Pancreas (tissue), 10 donors: Measurements from ENCODE around the gene SLC25A22. TPM values are rescaled to one million over a fixed set of nuclear protein-coding genes. Genes with fewer than 3 reads are reported as not detected.

Experiments
- ATAC-seq, 4 donors: fragments of 200-7000 bp; cut with Tn5 transposase; one replicate each; pipeline versions ENCODE4 v1.8.0 to v1.9.1; 2020; ENCODE audit warnings: mild to moderate bottlenecking in 4 of 4, moderate library complexity in 4 of 4
- DNase-seq, 6 donors: peaks; one replicate each; pipeline ENCODE4 v3.0.0-alpha.2; 2020
- FAIRE-seq: peaks from 2 replicates; lab custom pipeline; 2012; peaks lifted over from hg19 to GRCh38; lab: Jason Lieb, UNC
- H3K27ac ChIP-seq, 4 donors: fragments of 200-600 bp; sonication (generic); 1 replicate in 3 of 4; 2 replicates in 1 of 4; pipeline versions ENCODE4 v1.5.0 to v1.8.0; 2020
- H3K27me3 ChIP-seq, 4 donors: fragments of 200-600 bp; one replicate each; pipeline ENCODE4 v1.8.0; 2021
- H3K36me3 ChIP-seq, 3 donors: fragments of 200-600 bp; sonication (generic) in 1 of 3; one replicate each; pipeline versions ENCODE4 v1.5.0 to v1.8.0; 2020 to 2021
- H3K4me1 ChIP-seq, 3 donors: fragments of 200-600 bp; one replicate each; pipeline ENCODE4 v1.8.0; 2021
- H3K4me3 ChIP-seq, 4 donors: fragments of 200-600 bp; sonication (generic) in 2 of 4; one replicate each; pipeline versions ENCODE4 v1.5.0 to v1.8.0; 2020 to 2021
- H3K9me3 ChIP-seq, 4 donors: fragments of 200-600 bp; one replicate each; pipeline ENCODE4 v1.8.0; 2021
- CTCF ChIP-seq, 4 donors: fragments of 200-600 bp; sonication (generic) in 3 of 4; IDR thresholded peaks; one replicate each; pipeline versions ENCODE4 v1.5.0 to v1.8.0; 2021; ENCODE audit warnings: antibody characterized with exemption in 4 of 4
- WGBS, 2 donors: extraction: QIAGEN DNeasy Blood & Tissue Kit; methylation state at CpG; one replicate each; pipeline ENCODE4 v1.1.7; 2013; 5-methylcytosine and 5-hydroxymethylcytosine counted together
- intact Hi-C, 3 donors: fragments of 100-400 bp; cut with DNase I; formaldehyde crosslinking; loops; one replicate each; pipeline versions ENCODE4 v1.11.1 to v1.14.2; 2022
- polyA plus RNA-seq, 2 donors: library from polyadenylated mRNA; stranded (reverse); fragments of 200-250 nt; gene quantifications; one replicate each; pipeline ENCODE4 v1.2.3, GENCODE V29; 2013
- total RNA-seq, 6 donors: library from RNA; stranded (reverse); fragmentation: NEBNext Ultra II Directional in 4 of 6; extraction: Animal tissue kit (Norgen Biotek cat#: 25700) in 4 of 6; gene quantifications; one replicate each; pipeline versions ENCODE4 v1.2.1 to v1.2.4, GENCODE V29; 2021 to 2023
- donor health status: healthy with polysubstance abuse.
- donor health status: DM: no; HTN: no; CAD: no; lungs with moderate emphysema.
- donor health status: DM: no; HTN: no; CAD: no.
- donor health status: control.
- donor health status: control.
- donor health status: Bipolar disorder and iron deficiency.
- donor health status: DM: yes; HTN: yes; CAD: no.
- donor health status: DM: no; HTN: no; CAD: no.
- donor health status: DM: no; HTN: no; CAD: no.
- donor health status: DM: yes; HTN: yes; CAD: no.

The SLC25A22 gene
- total and polyA plus RNA-seq, 8 donors: 32.2 to 84.0 (median 42.9) TPM

- FAIRE-seq: no peak
- TF ChIP-seq CTCF (IDR thresholded peaks at IDR 0.05): no peak
- Histone ChIP-seq H3K27me3 (no peaks in the 10 kb centered on the region), H3K4me1 (peaks cover 0 to 15% (median 12%) of the 10 kb centered on the region in 3 donors), H3K9me3 (no peaks in the 10 kb centered on the region), H3K36me3 (no peaks in the 10 kb centered on the region), H3K4me3 (peak overlapping the region; percentile 84 to 97 (median 88)), H3K27ac (peak overlapping the region; percentile 74 to 82 (median 76))
- 22 to 31% methylated on average over 34 to 46 of the region's 46 CpGs for WGBS, 2 donors
- peak in 1 of 6 donors; percentile 29 for DNase-seq
- ATAC-seq: peak; percentile 30 to 42 (median 34)
- intact Hi-C loops: no loop called here
Measured at GRCh38 chr11:746289-747157, 51.6 kb downstream of the SLC25A22 start.

- no peak overlapping the region for H3K27ac ChIP-seq
- H3K27me3 ChIP-seq: no peaks in the 10 kb centered on the region
- peaks cover 0 to 15% (median 12%) of the 10 kb centered on the region in 3 donors for H3K4me1 ChIP-seq
- intact Hi-C loops: no loop called here
- DNase-seq (no peak), FAIRE-seq (no peak), ATAC-seq (no peak)
- H3K4me3 ChIP-seq: no peak overlapping the region
- H3K9me3 ChIP-seq: no peaks in the 10 kb centered on the region
- 17 to 21% methylated on average over 1 of the region's 1 CpG for WGBS, 2 donors
- no peaks in the 10 kb centered on the region for H3K36me3 ChIP-seq
- TF ChIP-seq CTCF (IDR thresholded peaks at IDR 0.05): no peak
Measured at GRCh38 chr11:745428-745827, 52.7 kb downstream of the SLC25A22 start.

GRCh38 chr11:742571-743201, 55.4 kb downstream of the SLC25A22 start:
- DNase-seq: no peak
- no peak overlapping the region for H3K27ac ChIP-seq
- no peaks in the 10 kb centered on the region for H3K36me3 ChIP-seq
- peaks cover 0 to 3% (median 0%) of the 10 kb centered on the region in 3 donors for H3K4me1 ChIP-seq
- no peaks in the 10 kb centered on the region for H3K9me3 ChIP-seq
- no peak for TF ChIP-seq CTCF (IDR thresholded peaks at IDR 0.05)
- no peak for FAIRE-seq
- intact Hi-C loops: no loop called here
- H3K27me3 ChIP-seq: no peaks in the 10 kb centered on the region
- 89 to 97% methylated on average over 4 of the region's 4 CpGs for WGBS, 2 donors
- ATAC-seq: no peak
- H3K4me3 ChIP-seq: no peak overlapping the region

GRCh38 chr11:742156-742546, 55.9 kb downstream of the SLC25A22 start:
- ATAC-seq: no peak

More at GRCh38 chr11:742156-742546, 55.9 kb downstream of the SLC25A22 start:
- WGBS, 2 donors: 86 to 97% methylated on average over 3 of the region's 3 CpGs
- FAIRE-seq: no peak
- intact Hi-C loops: no loop called here
- H3K9me3 ChIP-seq: no peaks in the 10 kb centered on the region
- no peak for TF ChIP-seq CTCF (IDR thresholded peaks at IDR 0.05)
- H3K4me1 ChIP-seq: peaks cover 0 to 3% (median 0%) of the 10 kb centered on the region in 3 donors
- H3K27ac ChIP-seq: no peak overlapping the region
- H3K27me3 ChIP-seq: no peaks in the 10 kb centered on the region
- H3K4me3 ChIP-seq: no peak overlapping the region
- no peaks in the 10 kb centered on the region for H3K36me3 ChIP-seq
- no peak for DNase-seq

Other genes starting within 250 kb of the SLC25A22 start
- gene LMNTD2, start 237.5 kb downstream of the SLC25A22 start, total RNA-seq: 1 to 10 TPM; 2.7 to 6.9 (median 5.6) TPM
- gene LMNTD2, start 237.5 kb downstream of the SLC25A22 start, polyA plus RNA-seq: 10 to 100 TPM; 10.4 to 24.2 TPM
- 10 to 100 TPM; 17.6 to 35.7 (median 27.9) TPM for gene RASSF7, start 237.3 kb downstream of the SLC25A22 start, total RNA-seq
- 100 to 1,000 TPM; 171 to 253 TPM for gene RASSF7, start 237.3 kb downstream of the SLC25A22 start, polyA plus RNA-seq
- 10 to 100 TPM; 11.2 to 17.2 (median 13.1) TPM for gene PHRF1, start 221.8 kb downstream of the SLC25A22 start, total RNA-seq
- gene PHRF1, start 221.8 kb downstream of the SLC25A22 start, polyA plus RNA-seq: 10 to 100 TPM; 15.6 to 39.3 TPM
- gene IRF7, start 182.3 kb downstream of the SLC25A22 start, total RNA-seq: 10 to 100 TPM in 2 of 6 donors, 1 to 10 TPM in 4; 4.0 to 30.0 (median 9.1) TPM
- gene IRF7, start 182.3 kb downstream of the SLC25A22 start, polyA plus RNA-seq: 10 to 100 TPM; 33.4 to 36.6 TPM
- 1 to 10 TPM in 5 of 6 donors, under 1 TPM in 1; 0.61 to 2.7 (median 1.5) TPM for gene CDHR5, start 173.3 kb downstream of the SLC25A22 start, total RNA-seq
- gene CDHR5, start 173.3 kb downstream of the SLC25A22 start, polyA plus RNA-seq: 1 to 10 TPM; 1.3 to 4.4 TPM
- under 1 TPM in 2 of 6 donors, not detected in 4; 0.58 to 0.69 TPM for gene SCT, start 171.1 kb downstream of the SLC25A22 start, total RNA-seq
- not detected for gene SCT, start 171.1 kb downstream of the SLC25A22 start, polyA plus RNA-seq
- 1 to 10 TPM in 1 of 6 donors, under 1 TPM in 5; 0.28 to 1.4 (median 0.66) TPM for gene DRD4, start 161.0 kb downstream of the SLC25A22 start, total RNA-seq
- 1 to 10 TPM; 2.4 TPM for gene DRD4, start 161.0 kb downstream of the SLC25A22 start, polyA plus RNA-seq
- 10 to 100 TPM; 15.9 to 26.9 (median 18.5) TPM for gene DEAF1, start 103.1 kb downstream of the SLC25A22 start, total RNA-seq
- 10 to 100 TPM; 28.4 to 33.8 TPM for gene DEAF1, start 103.1 kb downstream of the SLC25A22 start, polyA plus RNA-seq
- gene TMEM80, start 102.5 kb downstream of the SLC25A22 start, total RNA-seq: 10 to 100 TPM in 4 of 6 donors, 1 to 10 TPM in 2; 8.5 to 16.4 (median 14.2) TPM
- gene TMEM80, start 102.5 kb downstream of the SLC25A22 start, polyA plus RNA-seq: 10 to 100 TPM; 18.6 to 24.7 TPM
- gene EPS8L2, start 92.0 kb downstream of the SLC25A22 start, total RNA-seq: 100 to 1,000 TPM in 2 of 6 donors, 10 to 100 TPM in 4; 58.1 to 113 (median 71.1) TPM
- gene EPS8L2, start 92.0 kb downstream of the SLC25A22 start, polyA plus RNA-seq: 100 to 1,000 TPM; 249 to 286 TPM
- 10 to 100 TPM; 52.5 to 83.9 (median 78.2) TPM for gene TALDO1, start 50.8 kb downstream of the SLC25A22 start, total RNA-seq
- 10 to 100 TPM; 50.3 to 70.0 TPM for gene TALDO1, start 50.8 kb downstream of the SLC25A22 start, polyA plus RNA-seq
- gene GATD1, start 20.8 kb downstream of the SLC25A22 start, total RNA-seq: 10 to 100 TPM; 13.6 to 28.9 (median 18.1) TPM
- gene GATD1, start 20.8 kb downstream of the SLC25A22 start, polyA plus RNA-seq: 10 to 100 TPM; 27.9 to 43.2 TPM
- under 1 TPM in 1 of 6 donors, not detected in 5; 0.12 TPM for gene CEND1, start 8.2 kb downstream of the SLC25A22 start, total RNA-seq
- gene CEND1, start 8.2 kb downstream of the SLC25A22 start, polyA plus RNA-seq: under 1 TPM; 0.27 to 0.42 TPM
- gene PIDD1, start 7.0 kb upstream of the SLC25A22 start, total RNA-seq: 10 to 100 TPM in 1 of 6 donors, 1 to 10 TPM in 5; 6.3 to 12.9 (median 8.7) TPM
- gene PIDD1, start 7.0 kb upstream of the SLC25A22 start, polyA plus RNA-seq: 10 to 100 TPM; 53.1 to 70.9 TPM
- 1,000 to 10,000 TPM in 5 of 6 donors, 100 to 1,000 TPM in 1; 944 to 1,591 (median 1,137) TPM for gene RPLP2, start 11.7 kb upstream of the SLC25A22 start, total RNA-seq
- 1,000 to 10,000 TPM in 1 of 2 donors, 100 to 1,000 TPM in 1; 761 to 1,687 TPM for gene RPLP2, start 11.7 kb upstream of the SLC25A22 start, polyA plus RNA-seq
- gene PNPLA2, start 20.6 kb upstream of the SLC25A22 start, total RNA-seq: 100 to 1,000 TPM in 1 of 6 donors, 10 to 100 TPM in 5; 59.1 to 109 (median 82.1) TPM
- gene PNPLA2, start 20.6 kb upstream of the SLC25A22 start, polyA plus RNA-seq: 100 to 1,000 TPM; 233 to 234 TPM
- gene CRACR2B, start 29.6 kb upstream of the SLC25A22 start, total RNA-seq: 100 to 1,000 TPM in 4 of 6 donors, 10 to 100 TPM in 2; 60.6 to 140 (median 108) TPM
- 100 to 1,000 TPM; 263 to 378 TPM for gene CRACR2B, start 29.6 kb upstream of the SLC25A22 start, polyA plus RNA-seq
- 100 to 1,000 TPM; 163 to 278 (median 233) TPM for gene CD151, start 34.7 kb upstream of the SLC25A22 start, total RNA-seq
- 100 to 1,000 TPM; 256 to 351 TPM for gene CD151, start 34.7 kb upstream of the SLC25A22 start, polyA plus RNA-seq
- 10 to 100 TPM; 62.9 to 98.8 (median 68.9) TPM for gene POLR2L, start 44.2 kb upstream of the SLC25A22 start, total RNA-seq
- gene POLR2L, start 44.2 kb upstream of the SLC25A22 start, polyA plus RNA-seq: 100 to 1,000 TPM in 1 of 2 donors, 10 to 100 TPM in 1; 64.7 to 110 TPM
- gene TSPAN4, start 44.6 kb upstream of the SLC25A22 start, total RNA-seq: 10 to 100 TPM; 15.3 to 25.0 (median 18.8) TPM
- 10 to 100 TPM; 44.0 to 67.2 TPM for gene TSPAN4, start 44.6 kb upstream of the SLC25A22 start, polyA plus RNA-seq
- gene CHID1, start 112.5 kb upstream of the SLC25A22 start, total RNA-seq: 10 to 100 TPM; 41.7 to 86.0 (median 63.1) TPM
- 10 to 100 TPM; 57.1 to 66.0 TPM for gene CHID1, start 112.5 kb upstream of the SLC25A22 start, polyA plus RNA-seq
- 10 to 100 TPM; 40.0 to 60.2 (median 53.2) TPM for gene AP2A2, start 127.6 kb upstream of the SLC25A22 start, total RNA-seq
- 10 to 100 TPM; 48.0 to 50.8 TPM for gene AP2A2, start 127.6 kb upstream of the SLC25A22 start, polyA plus RNA-seq
- 10 to 100 TPM; 25.5 to 99.7 (median 92.2) TPM for gene MUC6, start 238.4 kb upstream of the SLC25A22 start, total RNA-seq
- gene MUC6, start 238.4 kb upstream of the SLC25A22 start, polyA plus RNA-seq: 100 to 1,000 TPM; 155 to 239 TPM